Activated B cell treated with CpG ODN at 0.5 μM for 24 hours (primary cell): ENCODE results near the gene BACE2. TPM values are rescaled to one million over a fixed set of nuclear protein-coding genes. Genes with fewer than 3 reads are reported as not detected.
A peak's percentile ranks its signal among the peaks of the same experiment; 100 is the strongest.

Source experiments
- ATAC-seq: fragments of 200-7000 bp; cut with Tn5 transposase; one replicate; pipeline ENCODE4 v1.10.0; 2021; ENCODE audit warnings: low read depth, mild to moderate bottlenecking, moderate library complexity
- CTCF ChIA-PET: fragments of 350-600 bp; sonication (Branson Sonifier 250); formaldehyde crosslinking; loops from one replicate; lab custom pipeline; 2021; ENCODE audit warnings: antibody characterized with exemption; lab: Charles Lee
- POLR2A ChIA-PET: fragments of 350-600 bp; sonication (Branson Sonifier 250); formaldehyde crosslinking; loops from one replicate; lab custom pipeline; 2021; ENCODE audit warnings: antibody characterized with exemption; lab: Charles Lee
- DNase-seq: peaks from one replicate; pipeline ENCODE4 v3.0.0; 2022
- H3K27ac Mint-ChIP-seq: one replicate; pipeline ENCODE4 v1.8.0; 2020; ENCODE audit warnings: mixed read lengths
- H3K27me3 Mint-ChIP-seq: one replicate; pipeline ENCODE4 v1.8.0; 2021; ENCODE audit warnings: mixed read lengths
- H3K36me3 Mint-ChIP-seq: one replicate; pipeline ENCODE4 v1.8.0; 2021; ENCODE audit warnings: low read depth, mixed read lengths
- H3K4me1 Mint-ChIP-seq: one replicate; pipeline ENCODE4 v1.8.0; 2021; ENCODE audit warnings: mixed read lengths
- H3K4me3 Mint-ChIP-seq: one replicate; pipeline ENCODE4 v1.8.0; 2020; ENCODE audit warnings: mild to moderate bottlenecking, mixed read lengths
- H3K9me3 Mint-ChIP-seq: one replicate; pipeline ENCODE4 v1.8.0; 2020; ENCODE audit warnings: mixed read lengths
- CTCF ChIP-seq: fragments of 200-600 bp; IDR thresholded peaks from one replicate; pipeline ENCODE4 v1.8.0; 2022; ENCODE audit warnings: antibody characterized with exemption, mild to moderate bottlenecking
- intact Hi-C: fragments of 100-400 bp; cut with micrococcal nuclease; formaldehyde crosslinking; loops from one replicate; pipeline ENCODE4 v1.15.1; 2024
- total RNA-seq: library from RNA; stranded (reverse); gene quantifications from 2 replicates; pipeline ENCODE4 v1.2.3, GENCODE V29; 2022

The BACE2 gene
- total RNA-seq, 1 donor from 2014 or later: 17.1 TPM

- DNase-seq (no peak), ATAC-seq (no peak)
- H3K27ac Mint-ChIP-seq: peak overlapping the region; percentile 91
- peaks cover 9% of the 10 kb centered on the region for H3K36me3 Mint-ChIP-seq
- CTCF ChIA-PET: interaction anchor here (5.4 kb wide), 1 partner anchor 59 kb away, joined by 22 read pairs; no protein-coding TSS in a partner anchor
- H3K9me3 Mint-ChIP-seq: peaks cover 3% of the 10 kb centered on the region
- peaks cover 79% of the 10 kb centered on the region for H3K4me1 Mint-ChIP-seq
- H3K27me3 Mint-ChIP-seq: no peaks in the 10 kb centered on the region
- peak overlapping the region; percentile 78 for H3K4me3 Mint-ChIP-seq
- POLR2A ChIA-PET: interaction anchor here (0.5 to 1.8 kb wide), 3 partner anchors 60 to 1663 kb away, joined by 3 to 6 read pairs (median 4); no protein-coding TSS in a partner anchor
- TF ChIP-seq CTCF: no peak
- intact Hi-C loops: no loop called here
Observed at GRCh38 chr21:41228958-41229357, 61.0 kb downstream of the BACE2 start.

GRCh38 chr21:41229509-41230248, 61.7 kb downstream of the BACE2 start:
- peaks cover 82% of the 10 kb centered on the region for H3K4me1 Mint-ChIP-seq
- CTCF ChIA-PET: interaction anchor here (1.4 to 5.4 kb wide), 2 partner anchors 54 to 60 kb away, joined by 4 to 22 read pairs; no protein-coding TSS in a partner anchor
- H3K4me3 Mint-ChIP-seq: peak overlapping the region; percentile 78
- no peak for TF ChIP-seq CTCF
- H3K36me3 Mint-ChIP-seq: peaks cover 9% of the 10 kb centered on the region
- peak overlapping the region; percentile 91 for H3K27ac Mint-ChIP-seq
- ATAC-seq: peak; percentile 82
- peaks cover 3% of the 10 kb centered on the region for H3K9me3 Mint-ChIP-seq
- no peak for DNase-seq
- intact Hi-C loops: loop anchor here (1.0 to 5.0 kb wide), 5 partner anchors 35 to 833 kb away; no protein-coding TSS in a partner anchor
- no peaks in the 10 kb centered on the region for H3K27me3 Mint-ChIP-seq
- POLR2A ChIA-PET: interaction anchor here (0.6 to 1.8 kb wide), 3 partner anchors 61 to 139 kb away, joined by 3 to 4 read pairs (median 4); no protein-coding TSS in a partner anchor

GRCh38 chr21:41230497-41230896, 62.5 kb downstream of the BACE2 start:
- POLR2A ChIA-PET: interaction anchor here (1.0 to 1.8 kb wide), 2 partner anchors 64 to 139 kb away, joined by 4 read pairs; no protein-coding TSS in a partner anchor
- Mint-ChIP-seq H3K27me3 (no peaks in the 10 kb centered on the region), H3K27ac (peak overlapping the region; percentile 91), H3K36me3 (peaks cover 9% of the 10 kb centered on the region), H3K9me3 (peaks cover 3% of the 10 kb centered on the region), H3K4me3 (peak overlapping the region; percentile 78), H3K4me1 (peaks cover 89% of the 10 kb centered on the region)
- CTCF ChIA-PET: interaction anchor here (0.7 to 5.4 kb wide), 3 partner anchors 51 to 61 kb away, joined by 3 to 22 read pairs (median 4); no protein-coding TSS in a partner anchor
- TF ChIP-seq CTCF: no peak
- intact Hi-C loops: loop anchor here (1.0 to 5.0 kb wide), 5 partner anchors 36 to 832 kb away; no protein-coding TSS in a partner anchor
- ATAC-seq (no peak), DNase-seq (no peak)

GRCh38 chr21:41231060-41231459, 63.1 kb downstream of the BACE2 start:
- peaks cover 10% of the 10 kb centered on the region for H3K36me3 Mint-ChIP-seq
- H3K9me3 Mint-ChIP-seq: peaks cover 3% of the 10 kb centered on the region
- H3K27ac Mint-ChIP-seq: peak overlapping the region; percentile 91
- ChIA-PET POLR2A (interaction anchor here (1.0 kb wide), 1 partner anchor 64 kb away, joined by 4 read pairs; no protein-coding TSS in a partner anchor), CTCF (interaction anchor here (5.4 kb wide), 1 partner anchor 61 kb away, joined by 22 read pairs; no protein-coding TSS in a partner anchor)
- DNase-seq (no peak), ATAC-seq (no peak)
- H3K27me3 Mint-ChIP-seq: no peaks in the 10 kb centered on the region
- peak overlapping the region; percentile 78 for H3K4me3 Mint-ChIP-seq
- H3K4me1 Mint-ChIP-seq: peaks cover 89% of the 10 kb centered on the region
- TF ChIP-seq CTCF: no peak
- intact Hi-C loops: loop anchor here (2.0 to 5.0 kb wide), 4 partner anchors 36 to 831 kb away; no protein-coding TSS in a partner anchor
